ENCODE measurements around the gene OR6N1.

Gene OR6N1

GRCh38 chr1:158730453-158730852 lies 41.5 kb downstream of the OR6N1 start:
- TF ChIP-seq CREB1 (IDR thresholded peaks at IDR 0.05; ENCODE audit: low read depth) (no peak), ZBTB7A (IDR thresholded peaks at IDR 0.05; ENCODE audit: low read depth) (no peak), REST (IDR thresholded peaks at IDR 0.05; ENCODE audit: low read depth) (no peak), TAF1 (IDR thresholded peaks at IDR 0.05; ENCODE audit: low read depth) (no peak)

GRCh38 chr1:158728510-158729225 lies 43.3 kb downstream of the OR6N1 start:
- no peak for TF ChIP-seq TCF12 (IDR thresholded peaks at IDR 0.05; ENCODE audit: low read depth)
- TF ChIP-seq ZBTB7A (IDR thresholded peaks at IDR 0.05; ENCODE audit: low read depth): no peak
- TF ChIP-seq USF1 (IDR thresholded peaks at IDR 0.05): no peak
- no peak for TF ChIP-seq MAX (IDR thresholded peaks at IDR 0.05)
- no peak for TF ChIP-seq CEBPB (IDR thresholded peaks at IDR 0.05)
- no peak for TF ChIP-seq EGR1 (IDR thresholded peaks at IDR 0.05)
- TF ChIP-seq FOXM1 (IDR thresholded peaks at IDR 0.05; ENCODE audit: borderline replicate concordance, low read depth): no peak
- no peak for TF ChIP-seq TAF1 (IDR thresholded peaks at IDR 0.05; ENCODE audit: low read depth)
- no peak for TF ChIP-seq RAD21 (IDR thresholded peaks at IDR 0.05; ENCODE audit: low read depth)
- no peak for TF ChIP-seq YY1 (IDR thresholded peaks at IDR 0.05; ENCODE audit: low read depth)
- TF ChIP-seq REST (IDR thresholded peaks at IDR 0.05; ENCODE audit: low read depth): no peak
- TF ChIP-seq TEAD4 (IDR thresholded peaks at IDR 0.05): no peak
- no peak for TF ChIP-seq NFIC (IDR thresholded peaks at IDR 0.05)
- TF ChIP-seq EP300 (IDR thresholded peaks at IDR 0.05; ENCODE audit: borderline replicate concordance): no peak
- TF ChIP-seq CREB1 (IDR thresholded peaks at IDR 0.05; ENCODE audit: low read depth): no peak

GRCh38 chr1:158724442-158724841 lies 47.6 kb downstream of the OR6N1 start:
- no peak for TF ChIP-seq RAD21 (IDR thresholded peaks at IDR 0.05; ENCODE audit: low read depth)

- TF ChIP-seq MAX (IDR thresholded peaks at IDR 0.05) (no peak), EGR1 (IDR thresholded peaks at IDR 0.05) (no peak), FOXM1 (IDR thresholded peaks at IDR 0.05; ENCODE audit: borderline replicate concordance, low read depth) (no peak), CREB1 (IDR thresholded peaks at IDR 0.05; ENCODE audit: low read depth) (no peak), RAD21 (IDR thresholded peaks at IDR 0.05; ENCODE audit: low read depth) (no peak), TCF12 (IDR thresholded peaks at IDR 0.05; ENCODE audit: low read depth) (no peak), REST (IDR thresholded peaks at IDR 0.05; ENCODE audit: low read depth) (no peak), CEBPB (IDR thresholded peaks at IDR 0.05) (no peak), TEAD4 (IDR thresholded peaks at IDR 0.05) (no peak), EP300 (IDR thresholded peaks at IDR 0.05; ENCODE audit: borderline replicate concordance) (no peak), NFIC (IDR thresholded peaks at IDR 0.05) (no peak), USF1 (IDR thresholded peaks at IDR 0.05) (no peak), ZBTB7A (IDR thresholded peaks at IDR 0.05; ENCODE audit: low read depth) (no peak), TAF1 (IDR thresholded peaks at IDR 0.05; ENCODE audit: low read depth) (no peak)
Observed at GRCh38 chr1:158720620-158721019, 51.4 kb downstream of the OR6N1 start, which contains the start of gene OR6K3. Gene OR6K3, minus strand, starts transcription at chr1:158720720. Its CDS starts 2,605 bp downstream, at chr1:158718115.

- no peak for TF ChIP-seq RAD21 (IDR thresholded peaks at IDR 0.05; ENCODE audit: low read depth)
- no peak for TF ChIP-seq TCF12 (IDR thresholded peaks at IDR 0.05; ENCODE audit: low read depth)
- TF ChIP-seq MAX (IDR thresholded peaks at IDR 0.05): no peak
- TF ChIP-seq CREB1 (IDR thresholded peaks at IDR 0.05; ENCODE audit: low read depth): no peak
- TF ChIP-seq EP300 (IDR thresholded peaks at IDR 0.05; ENCODE audit: borderline replicate concordance): no peak
- TF ChIP-seq NFIC (IDR thresholded peaks at IDR 0.05): no peak
- no peak for TF ChIP-seq CEBPB (IDR thresholded peaks at IDR 0.05)
- no peak for TF ChIP-seq ZBTB7A (IDR thresholded peaks at IDR 0.05; ENCODE audit: low read depth)
- TF ChIP-seq REST (IDR thresholded peaks at IDR 0.05; ENCODE audit: low read depth): no peak
- TF ChIP-seq TAF1 (IDR thresholded peaks at IDR 0.05; ENCODE audit: low read depth): no peak
- no peak for TF ChIP-seq EGR1 (IDR thresholded peaks at IDR 0.05)
- no peak for TF ChIP-seq YY1 (IDR thresholded peaks at IDR 0.05; ENCODE audit: low read depth)
- TF ChIP-seq USF1 (IDR thresholded peaks at IDR 0.05): no peak
- TF ChIP-seq TEAD4 (IDR thresholded peaks at IDR 0.05): no peak
- no peak for TF ChIP-seq FOXM1 (IDR thresholded peaks at IDR 0.05; ENCODE audit: borderline replicate concordance, low read depth)
Observed at GRCh38 chr1:158719664-158720063, 52.3 kb downstream of the OR6N1 start.
